GM18517 (cell line): ENCODE measurements around the gene DHRS12.
A peak's percentile ranks its signal among the peaks of the same experiment; 100 is the strongest.

Experiments
- ATAC-seq: cut with Tn5 transposase; IDR thresholded peaks from one replicate; pipeline ENCODE4 v1.9.1; 2021; ENCODE audit warnings: mild to moderate bottlenecking, moderate library complexity; ENCODE audit not compliant: unreplicated experiment

Gene DHRS12

DNA sequence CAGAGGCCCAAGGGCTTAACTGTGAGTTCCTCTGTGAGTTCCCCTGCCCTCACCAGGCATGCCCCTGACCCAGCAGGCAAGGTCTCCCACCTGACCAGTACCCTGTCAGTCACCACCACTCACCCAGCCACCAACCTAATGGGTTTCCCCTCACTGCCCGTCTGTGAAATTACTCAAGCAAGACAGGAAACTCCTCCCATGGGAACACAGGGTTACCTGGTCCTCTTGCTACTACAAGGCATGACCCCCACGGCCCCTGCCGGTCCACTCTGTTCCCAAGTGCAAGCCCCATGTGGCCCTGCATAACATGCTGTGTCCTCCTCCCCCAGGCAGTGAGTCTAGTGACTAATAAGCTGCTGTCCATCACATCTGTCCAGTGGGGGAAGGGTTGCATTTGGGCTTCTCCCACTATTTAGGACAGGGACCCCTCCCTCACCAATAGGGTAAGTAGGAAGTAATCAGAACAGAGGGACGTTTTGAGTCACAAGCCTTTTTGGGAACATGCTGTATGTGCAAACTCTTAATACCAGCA lies 8.0 kb upstream of the DHRS12 start:
- no peak for ATAC-seq

DNA sequence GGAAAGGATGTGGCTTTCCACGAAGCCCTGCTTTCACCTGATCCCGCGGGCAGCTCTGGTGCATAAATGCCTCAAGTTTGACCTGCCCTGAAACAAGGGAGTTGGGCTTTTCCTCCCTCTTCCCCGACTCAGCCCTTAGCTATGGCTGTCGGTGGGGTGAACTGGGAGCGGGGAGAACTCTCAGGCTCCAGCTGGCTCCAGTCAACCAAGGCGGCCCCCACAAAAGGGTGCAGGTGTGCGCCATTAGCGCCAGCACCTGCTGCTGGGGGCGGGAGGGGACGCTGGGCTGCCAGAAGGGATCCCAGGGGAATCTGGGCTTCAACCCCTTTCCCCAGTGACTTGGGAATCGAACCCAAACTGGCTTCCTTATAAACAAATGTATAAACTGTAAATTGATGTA lies 7.1 kb upstream of the DHRS12 start:
- no peak for ATAC-seq

DNA sequence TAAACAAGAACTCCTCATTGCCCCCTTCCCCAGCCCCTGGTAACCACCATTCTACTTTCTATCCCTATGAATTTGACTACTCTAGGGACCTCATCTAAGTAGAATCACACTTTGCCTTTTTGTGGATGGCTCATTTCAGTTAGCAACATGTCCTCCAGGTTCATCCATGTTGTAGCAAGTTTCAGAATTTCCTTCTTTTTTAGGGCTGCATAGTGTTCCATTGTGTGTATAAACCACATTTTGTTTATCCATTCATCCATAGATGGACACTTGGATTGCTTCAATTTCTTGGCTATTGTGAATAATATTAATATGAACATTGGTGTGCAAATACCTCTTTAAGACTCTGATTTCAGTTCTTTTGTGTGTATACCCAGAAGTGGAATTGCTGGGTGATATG lies 4.8 kb upstream of the DHRS12 start:
- no peak for ATAC-seq

DNA sequence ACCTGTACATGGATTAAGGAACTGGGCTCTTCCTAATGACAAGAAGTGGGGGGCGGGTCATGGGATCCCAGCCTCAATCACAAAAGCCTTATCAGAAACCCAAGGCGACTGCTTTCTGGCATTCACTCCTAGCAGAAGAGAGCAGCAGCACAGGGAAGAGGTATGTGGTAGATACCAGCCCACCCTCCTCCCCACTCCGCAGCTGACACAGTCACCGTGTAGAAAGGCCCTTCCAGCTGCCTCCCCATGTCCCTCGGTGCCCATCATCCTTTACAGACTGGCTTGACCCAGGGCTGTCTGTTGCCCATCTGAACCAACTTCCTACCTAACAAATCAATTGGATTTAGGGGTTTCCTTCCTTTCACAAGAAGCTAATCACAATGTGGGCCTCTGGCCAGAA lies 3.1 kb upstream of the DHRS12 start:
- no peak for ATAC-seq

DNA sequence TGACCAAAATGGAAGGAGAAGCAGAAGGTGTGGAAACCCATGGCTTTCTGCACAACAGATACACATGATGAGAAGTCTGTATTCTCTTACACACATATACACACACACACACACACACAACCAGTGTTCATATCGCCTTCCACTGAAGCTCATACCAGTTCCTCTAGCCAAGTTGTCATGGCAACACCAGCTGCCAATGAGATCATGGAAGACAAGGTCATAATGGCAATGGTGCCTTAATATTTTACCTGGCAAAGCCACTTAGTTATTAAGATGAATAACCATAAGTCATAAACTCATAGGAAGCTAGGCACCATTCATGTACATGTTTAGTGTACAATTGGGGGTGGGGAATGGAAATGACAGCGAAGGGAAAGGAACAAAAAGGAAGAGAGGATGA lies 2.6 kb upstream of the DHRS12 start:
- no peak for ATAC-seq

DNA sequence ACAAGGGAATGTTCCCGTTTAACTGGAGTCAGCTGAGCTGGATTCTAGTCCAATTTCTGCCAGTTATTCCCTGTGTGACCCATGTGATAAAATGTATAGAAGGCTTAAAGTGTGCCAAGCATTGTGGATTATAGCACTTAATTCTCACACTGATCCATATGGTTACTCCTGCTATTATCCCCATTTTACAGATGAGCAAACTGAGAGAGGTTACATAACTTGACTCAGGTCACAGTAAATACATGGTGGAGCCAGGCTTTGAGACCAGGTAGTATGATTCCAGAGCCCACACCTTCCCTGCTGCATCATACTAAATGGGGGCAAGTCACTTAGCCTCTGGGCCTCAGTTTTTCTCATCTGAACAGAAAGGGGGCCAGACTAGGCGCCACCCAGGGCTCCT lies 2.0 kb upstream of the DHRS12 start:
- no peak for ATAC-seq

DNA sequence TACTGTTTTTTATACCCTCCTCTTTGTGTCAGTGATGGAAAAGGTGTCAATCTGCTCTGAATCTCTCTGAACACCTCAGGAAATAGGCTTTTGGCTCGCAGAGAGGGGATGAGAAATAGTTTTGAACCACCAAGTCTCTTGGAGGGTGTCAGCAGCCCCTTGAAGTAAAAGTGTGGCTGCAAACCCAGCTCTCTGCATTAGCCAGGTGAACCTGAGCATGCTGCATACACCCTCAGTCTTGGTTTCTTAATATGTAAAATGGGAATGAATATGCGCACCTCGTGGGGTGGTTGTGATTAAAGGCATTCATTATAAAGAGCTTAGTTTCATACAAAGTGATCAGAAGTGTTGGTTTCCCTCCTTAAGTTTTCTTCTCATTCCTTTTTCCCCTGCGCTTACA lies 1.4 kb upstream of the DHRS12 start:
- no peak for ATAC-seq

DNA sequence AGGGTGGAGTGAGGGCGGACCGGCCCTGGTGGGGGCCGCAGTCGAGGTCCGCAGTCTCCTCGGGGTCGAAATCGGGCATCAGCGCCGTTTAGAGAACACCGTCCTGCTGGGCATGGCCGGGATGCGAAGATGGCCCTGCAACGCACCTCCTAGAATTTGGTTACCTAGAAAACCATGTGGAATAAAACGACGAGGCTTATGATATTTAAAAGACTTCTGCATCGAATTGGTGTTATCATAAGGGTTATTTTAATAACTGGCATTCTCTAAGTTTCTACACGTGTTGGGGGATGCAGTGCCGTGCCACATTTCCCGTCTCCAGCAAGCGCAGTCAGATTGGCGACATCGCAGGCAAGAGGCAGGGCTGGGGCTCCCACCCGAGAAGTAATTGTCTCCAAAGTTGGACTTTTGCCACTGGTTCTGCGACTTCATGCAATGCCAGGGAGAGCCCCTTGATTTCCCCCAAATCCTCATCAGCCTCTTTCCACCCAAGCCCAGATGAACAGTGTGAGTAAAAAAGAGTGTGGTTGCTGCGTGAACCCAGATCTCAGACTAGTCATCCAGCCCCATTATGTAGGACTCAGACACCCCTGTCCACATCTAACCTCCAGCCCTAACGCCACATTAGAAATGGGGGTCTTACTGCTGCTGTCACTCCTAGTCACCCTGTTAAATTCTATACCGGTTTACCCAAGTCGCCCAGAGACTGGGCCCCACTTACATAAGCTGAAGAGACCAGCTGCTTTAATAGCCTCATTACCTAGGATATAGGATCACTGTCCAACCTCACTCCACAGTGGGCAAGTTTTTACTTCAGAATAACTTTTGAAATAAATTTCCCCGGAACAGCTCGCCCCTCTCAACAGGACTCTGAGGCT lies 571 bp upstream of the DHRS12 start:
- peak; percentile 24 for ATAC-seq

DNA sequence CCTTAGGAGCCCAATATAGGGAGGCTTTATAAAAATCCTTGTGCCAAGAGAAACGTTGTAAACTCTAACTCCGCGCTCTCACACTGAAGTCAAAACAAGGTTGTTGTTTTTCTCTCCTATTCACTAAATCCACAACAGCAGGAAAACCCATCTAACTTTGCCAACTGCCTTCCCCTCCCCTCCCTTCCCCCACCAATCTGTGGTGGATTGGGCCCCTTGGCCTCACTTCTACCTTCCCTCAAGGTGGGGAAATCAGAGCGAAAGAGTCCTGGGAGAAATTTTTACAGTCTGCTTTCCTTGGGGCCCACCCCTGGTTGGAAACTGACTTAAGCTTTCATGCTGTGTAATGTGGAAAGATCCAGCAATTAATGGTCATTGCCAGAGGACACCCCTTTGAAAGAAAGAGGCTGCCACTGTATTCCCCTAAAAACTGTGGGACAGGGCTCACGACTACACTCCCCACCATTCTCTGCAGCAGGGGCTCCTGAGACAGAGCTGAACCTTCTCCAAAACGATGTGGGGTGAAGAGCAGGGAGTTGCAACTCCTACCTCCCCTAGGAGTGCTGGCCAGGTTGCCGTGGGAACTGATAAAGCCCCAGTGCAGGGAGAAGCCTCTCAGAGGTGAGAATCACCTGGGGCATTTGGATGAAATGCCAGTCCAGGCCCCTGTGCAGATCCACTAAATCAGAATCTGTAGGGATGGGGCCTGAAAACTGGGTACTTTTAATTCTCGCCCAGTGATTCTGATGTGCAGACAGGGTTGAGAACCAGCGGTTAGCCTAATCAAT lies 1.1 kb downstream of the DHRS12 start:
- no peak for ATAC-seq

DNA sequence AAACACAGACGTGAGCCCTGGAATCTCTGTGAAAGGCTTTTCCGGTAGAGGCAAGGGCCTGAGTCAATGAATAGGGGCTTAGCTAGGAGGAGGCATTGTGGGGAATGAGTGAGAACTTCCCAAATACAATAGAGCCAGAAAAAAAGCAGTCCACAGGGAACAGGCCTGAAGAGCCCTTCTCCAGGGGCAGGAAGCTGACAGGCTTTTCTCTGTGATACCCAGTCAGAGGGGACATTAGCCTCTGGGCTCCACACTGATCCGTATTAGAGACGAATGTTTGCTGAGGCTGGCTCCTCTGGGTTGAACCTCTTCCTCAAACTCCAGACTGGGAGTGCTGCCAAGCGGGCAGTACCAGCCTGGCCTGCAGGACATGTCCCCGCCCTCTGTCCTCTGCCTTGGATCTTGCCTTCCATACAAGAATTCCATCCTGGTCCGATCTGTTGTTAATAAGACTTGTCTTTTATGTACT lies 2.3 kb downstream of the DHRS12 start:
- ATAC-seq: no peak

DNA sequence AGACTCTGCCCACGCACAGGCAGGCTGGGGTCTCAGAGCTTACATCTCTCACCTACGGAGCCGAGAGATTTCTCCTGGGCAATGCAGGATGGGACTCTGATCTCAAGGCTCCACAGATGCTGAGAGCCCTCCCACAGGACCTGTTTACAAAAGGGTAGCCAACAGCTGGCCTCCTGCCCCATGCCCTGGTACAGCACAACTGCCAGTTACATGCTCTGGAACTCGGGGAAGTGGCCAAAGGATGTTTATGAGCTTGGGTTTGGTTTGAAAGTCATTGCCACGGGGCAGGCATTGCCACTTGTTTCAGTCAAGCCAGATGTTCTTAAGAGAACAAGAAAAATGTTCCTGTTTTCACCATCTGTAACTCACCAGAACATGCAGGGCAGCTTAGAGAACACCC lies 3.5 kb downstream of the DHRS12 start:
- ATAC-seq: no peak

DNA sequence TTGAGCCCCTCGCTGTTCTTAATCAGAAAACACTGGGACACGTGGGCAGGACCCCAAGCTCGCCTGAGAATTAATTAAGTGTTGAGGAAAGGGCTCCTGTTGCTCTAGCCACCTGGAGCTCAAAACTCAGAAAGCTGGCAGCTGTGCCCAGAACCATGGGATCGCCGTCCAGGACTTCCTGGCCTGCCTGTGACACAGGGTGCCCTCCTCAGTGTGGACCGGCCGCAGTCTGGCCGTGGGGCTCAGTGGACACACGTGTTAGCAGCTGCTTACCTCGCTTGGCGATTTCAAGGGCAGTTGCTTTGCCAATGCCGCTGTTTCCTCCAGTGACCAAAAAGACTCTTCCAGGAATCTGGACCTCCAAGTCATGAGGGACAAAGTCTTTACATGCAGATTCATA lies 4.7 kb downstream of the DHRS12 start:
- no peak for ATAC-seq

DNA sequence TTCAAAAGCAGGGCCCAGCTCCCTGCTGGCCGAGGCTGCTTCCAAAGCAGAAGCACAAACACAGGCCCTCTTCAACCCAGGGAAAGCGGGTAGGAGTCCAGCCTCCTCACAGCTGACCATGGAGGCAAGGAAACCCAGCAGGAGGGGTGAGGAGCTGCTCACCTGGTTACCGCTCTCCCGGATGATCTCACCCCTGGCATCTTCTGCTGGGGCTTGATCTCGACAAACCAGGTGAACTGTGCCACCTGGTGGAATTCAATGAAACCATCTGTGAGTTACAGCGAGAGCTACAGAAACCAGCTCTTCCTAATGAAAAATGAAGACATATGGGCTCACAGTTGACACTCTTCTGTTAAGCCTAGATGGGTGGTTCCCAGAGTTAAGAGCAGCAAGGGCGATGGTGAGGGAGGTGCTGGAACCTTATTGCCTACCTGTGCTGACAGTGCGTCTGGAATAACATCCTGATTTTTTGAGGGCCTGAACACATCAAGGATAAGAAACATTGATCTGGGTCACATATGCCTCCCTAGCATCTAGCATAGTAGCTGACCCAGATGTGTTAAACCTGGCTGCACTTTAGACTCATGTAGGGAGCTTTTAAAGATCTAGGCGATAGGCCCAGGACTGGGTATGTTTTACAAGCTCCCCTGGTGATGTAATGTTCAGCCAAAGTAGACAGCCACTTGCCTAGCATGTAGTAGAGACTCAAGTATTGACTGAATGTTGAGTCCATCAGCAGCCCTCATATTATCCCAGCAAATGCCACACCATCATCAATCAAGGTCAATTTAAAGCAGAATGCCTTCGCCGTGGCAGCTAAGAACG lies 6.1 kb downstream of the DHRS12 start:
- no peak for ATAC-seq

DNA sequence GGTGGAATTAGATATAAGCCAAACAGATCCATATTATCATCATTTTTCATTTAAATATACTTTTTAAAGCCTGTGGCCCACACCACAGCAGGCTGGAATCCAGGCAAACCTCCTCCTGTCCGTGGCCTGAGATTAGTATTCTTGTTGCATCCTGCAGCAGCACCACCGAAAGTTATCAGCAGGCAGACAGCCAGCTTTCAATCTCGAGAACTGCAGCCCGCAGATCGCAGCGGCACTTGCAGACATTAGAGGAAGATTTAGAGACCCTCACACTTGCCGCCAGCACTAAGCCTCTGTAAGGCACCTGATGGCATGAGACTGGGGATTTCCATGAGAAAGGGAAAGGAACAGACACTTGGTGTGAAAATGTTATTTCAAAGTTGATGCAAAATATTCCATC lies 7.4 kb downstream of the DHRS12 start:
- no peak for ATAC-seq

DNA sequence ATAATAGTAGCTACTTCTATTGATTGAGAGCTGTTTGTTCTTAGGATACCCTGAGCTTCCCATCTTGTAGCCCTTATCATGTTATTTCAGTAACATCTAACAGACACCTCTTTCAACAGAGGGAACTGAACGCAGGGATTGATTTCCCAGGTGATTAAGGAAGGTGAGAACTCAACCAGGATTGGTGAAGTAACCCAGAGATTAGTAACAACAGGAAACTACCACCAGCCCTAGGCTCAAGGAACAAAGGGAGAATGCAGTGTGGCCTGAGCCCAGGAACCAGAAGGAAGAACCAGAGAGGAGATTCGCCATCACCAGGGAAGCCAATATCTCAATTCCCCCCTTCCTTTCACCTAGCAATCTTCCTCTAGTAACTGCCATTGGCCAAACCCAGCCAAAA lies 8.5 kb downstream of the DHRS12 start:
- ATAC-seq: no peak

DNA sequence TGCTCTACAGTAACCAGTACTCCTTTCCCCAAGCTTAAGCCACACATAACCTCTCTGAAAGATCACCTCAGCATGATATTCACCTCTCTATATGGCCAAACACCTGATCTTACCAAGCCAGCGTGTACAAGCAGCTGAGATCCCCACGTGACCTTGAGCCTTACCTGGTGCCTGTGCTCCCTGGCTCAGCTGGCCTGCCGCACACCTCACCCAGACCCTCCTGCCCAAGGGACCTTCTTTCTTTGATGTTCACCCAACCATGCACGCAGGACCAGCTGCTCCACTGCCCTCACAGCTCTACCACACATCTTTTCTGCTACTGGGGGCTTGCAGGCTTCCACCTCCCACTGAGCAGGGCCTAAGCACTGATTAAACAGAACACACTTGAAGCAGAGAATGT lies 9.0 kb downstream of the DHRS12 start:
- no peak for ATAC-seq

DNA sequence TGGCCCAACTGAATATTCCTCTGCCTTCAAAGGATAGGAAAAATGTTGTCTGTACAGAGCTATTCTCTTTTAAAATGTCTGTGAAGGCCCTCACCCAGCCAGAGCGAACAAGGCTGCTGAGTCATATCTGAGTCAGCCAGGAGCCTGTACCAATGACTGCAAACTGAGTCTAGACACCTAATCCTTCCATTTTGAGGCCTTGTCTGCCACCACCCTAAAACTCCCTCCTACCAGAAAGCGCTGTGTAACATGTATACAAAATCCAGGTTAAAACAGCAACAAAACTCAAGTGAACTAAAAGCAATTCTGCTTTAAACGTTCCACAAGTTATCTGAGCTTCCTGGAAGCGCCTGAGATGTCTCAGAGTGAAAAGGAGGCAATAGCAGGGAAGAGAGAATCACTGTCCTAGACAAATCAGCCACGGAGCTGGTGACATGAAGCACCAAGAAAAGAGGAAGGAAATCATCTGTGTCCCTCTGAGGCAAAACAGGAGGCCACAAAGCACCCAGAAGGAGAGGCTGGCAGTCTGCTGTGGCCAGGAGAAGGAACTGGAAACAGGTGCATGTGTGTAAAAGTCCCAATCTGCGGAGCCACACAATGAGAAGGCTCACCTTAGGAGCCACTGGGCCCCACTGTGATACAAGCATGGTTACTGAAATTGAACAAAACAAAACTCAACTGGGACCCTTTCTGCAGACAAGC lies 10.2 kb downstream of the DHRS12 start:
- ATAC-seq: no peak

DNA sequence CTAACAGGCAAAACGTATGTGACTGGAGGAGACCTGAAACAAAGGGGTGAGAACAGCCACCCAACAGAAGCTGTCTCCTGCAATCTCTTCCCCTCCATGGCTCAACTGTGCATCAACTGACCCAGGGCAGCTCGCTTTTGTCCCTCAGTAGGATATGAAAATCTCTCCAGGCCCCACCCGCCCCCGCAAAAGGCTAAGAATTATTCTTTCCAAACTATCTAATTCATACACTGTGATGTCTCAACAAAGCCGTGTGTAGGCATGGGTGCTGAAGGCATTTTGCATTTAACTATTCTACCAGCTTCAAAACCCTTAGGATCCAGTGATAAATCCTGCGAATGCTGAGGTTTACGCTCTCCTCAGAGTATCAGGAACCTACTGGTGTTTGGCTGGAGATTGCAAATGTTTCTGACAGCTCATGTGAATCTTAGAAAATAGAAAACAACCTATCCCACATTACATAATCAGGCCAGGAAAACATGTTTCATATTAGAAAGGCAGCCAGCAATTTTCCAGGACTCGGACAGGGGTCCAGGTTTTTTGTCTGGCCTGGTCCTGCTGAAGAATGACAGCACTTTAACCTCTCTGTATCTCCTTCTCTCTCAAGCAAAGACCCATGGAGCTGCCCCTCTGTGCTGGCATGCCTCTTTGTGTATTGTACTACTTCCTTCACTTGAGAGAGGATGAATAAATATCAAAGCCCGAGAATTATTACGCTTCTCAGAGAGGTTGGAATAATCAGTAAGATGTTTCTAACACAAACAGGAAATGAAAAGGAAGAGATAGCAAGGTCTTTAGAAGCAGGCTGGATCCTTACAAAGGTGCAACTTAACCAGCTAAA lies 17.3 kb downstream of the DHRS12 start:
- ATAC-seq: no peak

DNA sequence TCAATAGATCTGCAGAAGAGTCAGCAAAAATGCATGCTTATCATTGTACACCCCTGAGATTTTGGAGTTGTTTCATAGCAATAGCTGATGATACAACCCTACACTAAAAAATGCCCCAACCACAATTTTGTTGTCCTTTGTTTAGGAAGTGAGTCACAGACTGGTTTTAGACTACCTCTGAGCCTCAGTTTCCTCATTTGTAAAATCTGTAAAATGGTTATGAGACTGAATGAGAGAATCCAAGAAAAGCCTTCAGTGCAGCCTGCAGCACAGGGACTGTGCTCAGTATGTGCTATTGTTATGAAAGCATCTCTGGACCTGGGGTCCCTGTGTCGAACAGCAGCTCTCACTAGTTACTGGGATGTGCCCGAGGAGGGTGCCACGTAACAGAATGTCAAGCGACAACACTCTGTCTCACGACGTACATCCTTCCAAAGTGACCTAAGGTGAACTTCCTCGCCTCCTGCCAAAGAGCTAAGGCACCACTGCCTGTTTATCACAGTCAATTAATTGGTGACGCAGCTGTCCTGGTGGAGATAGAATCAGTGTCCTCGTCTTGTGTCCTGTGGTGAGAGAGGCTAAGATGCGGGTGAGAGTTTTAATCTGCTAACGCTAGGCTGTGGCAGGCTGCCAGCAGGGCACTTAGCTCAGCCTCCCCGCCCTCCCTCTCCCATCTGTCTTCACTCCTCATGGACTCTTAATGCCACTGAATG lies 18.1 kb downstream of the DHRS12 start:
- ATAC-seq: no peak
